ENCODE measurements around the gene NDC1.
"Not testable (repeated sequence)": the region's sequence is repeated elsewhere in the genome, so short reads cannot be mapped to it uniquely, and the experiment has no call there.

NDC1 gene

GRCh38 chr1:53763461-53763860, 74.6 kb downstream of the NDC1 start:
- no peak for DNase-seq

- not testable (repeated sequence) for DNase-seq
Measured at GRCh38 chr1:53760497-53760896, 77.6 kb downstream of the NDC1 start.

- no peak for DNase-seq
Measured at GRCh38 chr1:53755874-53756273, 82.2 kb downstream of the NDC1 start.

- DNase-seq, result no peak
Measured at GRCh38 chr1:53754484-53755312, 83.4 kb downstream of the NDC1 start.

- DNase-seq, result no peak
Measured at GRCh38 chr1:53752281-53752680, 85.8 kb downstream of the NDC1 start.

GRCh38 chr1:53747841-53748240, 90.3 kb downstream of the NDC1 start:
- no peak for DNase-seq

- no peak for DNase-seq
Measured at GRCh38 chr1:53740621-53741105, 97.4 kb downstream of the NDC1 start.

GRCh38 chr1:53739109-53739681, 98.9 kb downstream of the NDC1 start, which contains the start of gene GLIS1:
GLIS1 (minus strand) TSS chr1:53739164; CDS start chr1:53738064, 1,100 bp downstream.
- DNase-seq, result peak; percentile 51

GRCh38 chr1:53738205-53739108, 99.6 kb downstream of the NDC1 start:
- DNase-seq, result no peak

GRCh38 chr1:53737648-53738204, 100.4 kb downstream of the NDC1 start:
- DNase-seq, result no peak

GRCh38 chr1:53736290-53736689, 101.8 kb downstream of the NDC1 start:
- no peak for DNase-seq

- DNase-seq, result no peak
Measured at GRCh38 chr1:53735681-53736080, 102.4 kb downstream of the NDC1 start.

- no peak for DNase-seq
Measured at GRCh38 chr1:53735261-53735660, 102.8 kb downstream of the NDC1 start.

- DNase-seq, result no peak
Measured at GRCh38 chr1:53734650-53735211, 103.4 kb downstream of the NDC1 start.

- no peak for DNase-seq
Measured at GRCh38 chr1:53733975-53734649, 104.0 kb downstream of the NDC1 start.

GRCh38 chr1:53733447-53733931, 104.6 kb downstream of the NDC1 start:
- DNase-seq, result no peak

GRCh38 chr1:53732912-53733317, 105.2 kb downstream of the NDC1 start:
- no peak for DNase-seq

- DNase-seq, result no peak
Measured at GRCh38 chr1:53732409-53732808, 105.7 kb downstream of the NDC1 start.

- no peak for DNase-seq
Measured at GRCh38 chr1:53731779-53732305, 106.3 kb downstream of the NDC1 start.

GRCh38 chr1:53731043-53731600, 107.0 kb downstream of the NDC1 start:
- no peak for DNase-seq

- DNase-seq, result no peak
Measured at GRCh38 chr1:53730224-53730865, 107.8 kb downstream of the NDC1 start.

Data from stimulated activated CD4-positive, alpha-beta T cell treated with anti-CD3 and anti-CD28 coated beads, Interleukin-4, amount 100 ng/mL, for 1 hour (primary cell).